Lung (tissue), 12 donors: ENCODE data around the gene SPINDOC. TPM values are rescaled to one million over a fixed set of nuclear protein-coding genes. Genes with fewer than 3 reads are reported as not detected.

Experiments
- ATAC-seq: fragments of 200-7000 bp; cut with Tn5 transposase; one replicate; pipeline ENCODE4 v1.9.1; 2020; ENCODE audit warnings: moderate number of reproducible peaks; ENCODE audit not compliant: insufficient read depth, low FRiP score
- DNase-seq, 3 donors: peaks; one replicate each; pipeline ENCODE4 v3.0.0-alpha.2; 2013 to 2017
- H3K27ac ChIP-seq, 2 donors: one replicate each; pipeline ENCODE4 v1.5.1; 2013; ENCODE audit warnings: mild to moderate bottlenecking in 2 of 2, moderate library complexity in 2 of 2, control low read depth in 1 of 2, inconsistent platforms in 1 of 2, low read depth in 1 of 2, low read length in 1 of 2
- H3K27me3 ChIP-seq, 3 donors: one replicate each; pipeline ENCODE4 v1.5.1; 2013; ENCODE audit warnings: low read length in 2 of 3; ENCODE audit not compliant: control insufficient read depth in 3 of 3, insufficient read depth in 3 of 3
- H3K36me3 ChIP-seq, 4 donors: one replicate each; pipeline ENCODE4 v1.5.1; 2013; ENCODE audit warnings: low read length in 4 of 4, mild to moderate bottlenecking in 1 of 4, moderate library complexity in 1 of 4; ENCODE audit not compliant: control insufficient read depth in 4 of 4, insufficient read depth in 4 of 4
- H3K4me1 ChIP-seq, 5 donors: one replicate each; pipeline ENCODE4 v1.5.1; 2013; ENCODE audit warnings: low read length in 5 of 5, mild to moderate bottlenecking in 2 of 5, moderate library complexity in 1 of 5; ENCODE audit not compliant: control insufficient read depth in 5 of 5, insufficient read depth in 5 of 5
- H3K4me3 ChIP-seq: one replicate; pipeline ENCODE4 v1.5.1; 2013; ENCODE audit warnings: mild to moderate bottlenecking, control low read depth, moderate library complexity
- H3K9ac ChIP-seq, 2 donors: one replicate each; pipeline ENCODE4 v1.5.1; 2013; ENCODE audit warnings: low read length in 2 of 2, control low read depth in 1 of 2; ENCODE audit not compliant: insufficient read depth in 1 of 2
- H3K9me3 ChIP-seq, 4 donors: one replicate each; pipeline ENCODE4 v1.5.1; 2013; ENCODE audit warnings: low read length in 3 of 4, mild to moderate bottlenecking in 1 of 4, moderate library complexity in 1 of 4; ENCODE audit not compliant: control insufficient read depth in 4 of 4, insufficient read depth in 3 of 4
- CTCF ChIP-seq: IDR thresholded peaks from 2 replicates; pipeline ENCODE4 v1.5.1; 2012; ENCODE audit warnings: mild to moderate bottlenecking; ENCODE audit errors: control extremely low read depth, extremely low read depth
- WGBS, 2 donors: extraction: QIAGEN DNeasy Blood & Tissue Kit; methylation state at CpG; one replicate each; pipeline ENCODE4 v1.1.7; 2013; 5-methylcytosine and 5-hydroxymethylcytosine counted together
- polyA plus RNA-seq, 2 donors: library from polyadenylated mRNA; stranded (reverse); fragments of 200-250 nt; gene quantifications; one replicate each; pipeline ENCODE4 v1.2.1, GENCODE V29; 2013
- total RNA-seq, 2 donors: library from RNA; depleted of rRNA in 1 of 2; stranded (reverse); fragments of >200 nt in 1 of 2; gene quantifications; one replicate each; pipeline ENCODE4 v1.2.1, GENCODE V29; 2014 to 2021
- donor health status: control.
- donor health status: control.
- donor health status: Bipolar disorder and iron deficiency.
- donor health status: healthy.
- donor health status: DM: yes; HTN: yes; CAD: no.

The SPINDOC gene
- total and polyA plus RNA-seq, 4 donors = 9.9 to 23.9 (median 14.2) TPM

GRCh38 chr11:63843041-63843440 lies 29.8 kb downstream of the SPINDOC start:
- no peak for TF ChIP-seq CTCF
- Histone ChIP-seq H3K4me3 (no peak overlapping the region), H3K36me3 (peaks cover 0 to 8% (median 7%) of the 10 kb centered on the region in 4 donors), H3K4me1 (peaks cover 17 to 39% (median 24%) of the 10 kb centered on the region in 5 donors), H3K27me3 (no peaks in the 10 kb centered on the region), H3K9ac (peak overlapping the region; percentile 18 to 65), H3K27ac (peak overlapping the region; percentile 20 to 45), H3K9me3 (no peaks in the 10 kb centered on the region)
- ATAC-seq = no peak
- peak in 1 of 3 donors; percentile 49 for DNase-seq
- 39 to 45% methylated on average over 1 of the region's 1 CpG for WGBS, 2 donors

DNA sequence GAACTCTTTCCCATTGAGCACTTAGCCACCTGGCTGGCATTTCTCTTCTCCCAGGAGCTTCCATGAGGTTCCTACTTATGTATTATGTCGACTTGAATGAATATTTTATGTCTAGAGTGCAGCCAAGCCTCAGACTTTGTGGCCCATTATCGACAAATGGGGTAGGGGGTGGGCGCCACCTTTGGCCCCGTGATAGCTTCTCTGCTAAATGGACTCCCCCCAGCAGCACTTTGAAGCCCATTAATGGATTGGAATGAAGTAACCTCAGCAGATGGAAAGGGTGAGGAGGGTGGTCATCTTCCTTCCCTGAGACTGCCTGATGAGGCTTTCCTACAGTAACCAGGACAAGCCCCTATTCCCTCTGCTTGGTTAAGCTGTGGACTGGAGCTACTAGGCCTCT lies 31.6 kb downstream of the SPINDOC start:
- TF ChIP-seq CTCF = no peak
- ATAC-seq (no peak), DNase-seq (no peak)
- H3K36me3 ChIP-seq = peaks cover 0 to 11% (median 7%) of the 10 kb centered on the region in 4 donors
- H3K27me3 ChIP-seq = no peaks in the 10 kb centered on the region
- no peaks in the 10 kb centered on the region for H3K9me3 ChIP-seq
- no peak overlapping the region for H3K4me3 ChIP-seq
- peaks cover 20 to 39% (median 24%) of the 10 kb centered on the region in 5 donors for H3K4me1 ChIP-seq
- WGBS, 2 donors = 85 to 88% methylated on average over 4 of the region's 4 CpGs
- no peak overlapping the region for H3K9ac ChIP-seq
- peak overlapping the region in 1 of 2 donors; percentile 4 for H3K27ac ChIP-seq

- WGBS, 2 donors = 47 to 50% methylated on average over 2 of the region's 2 CpGs
- ATAC-seq (peak; percentile 51), DNase-seq (no peak)
- Histone ChIP-seq H3K36me3 (peaks cover 0 to 11% (median 7%) of the 10 kb centered on the region in 4 donors), H3K27me3 (no peaks in the 10 kb centered on the region), H3K27ac (peak overlapping the region in 1 of 2 donors; percentile 4), H3K4me3 (no peak overlapping the region), H3K4me1 (peaks cover 20 to 39% (median 23%) of the 10 kb centered on the region in 5 donors), H3K9ac (no peak overlapping the region), H3K9me3 (no peaks in the 10 kb centered on the region)
- no peak for TF ChIP-seq CTCF
These were observed 32.0 kb downstream of the SPINDOC start for GRCh38 chr11:63845303-63845702.

DNA sequence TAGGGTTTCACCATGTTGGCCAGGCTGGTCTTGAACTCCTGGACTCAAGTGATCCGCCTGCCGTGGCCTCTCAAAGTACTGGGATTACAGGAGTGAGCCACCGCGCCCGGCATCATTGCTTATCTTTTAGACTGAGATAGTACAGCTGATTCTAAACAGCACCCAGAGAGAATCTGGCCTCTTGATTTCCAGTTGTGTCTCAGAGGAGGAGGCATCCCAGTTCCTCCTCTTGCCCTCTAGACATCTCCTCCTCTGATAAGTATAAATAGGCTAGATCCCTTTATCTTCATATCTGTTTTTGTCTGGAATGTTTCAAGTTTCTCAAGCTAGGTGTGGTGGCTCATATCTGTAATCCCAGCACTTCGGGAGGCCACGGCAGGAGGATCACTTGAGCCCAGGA lies 32.7 kb downstream of the SPINDOC start:
- 89 to 98% methylated on average over 7 of the region's 7 CpGs for WGBS, 2 donors
- no peak for TF ChIP-seq CTCF
- H3K27ac ChIP-seq = no peak overlapping the region
- H3K36me3 ChIP-seq = peaks cover 3 to 13% (median 7%) of the 10 kb centered on the region in 4 donors
- ATAC-seq = no peak
- H3K9ac ChIP-seq = no peak overlapping the region
- H3K9me3 ChIP-seq = no peaks in the 10 kb centered on the region
- no peak overlapping the region for H3K4me3 ChIP-seq
- peaks cover 17 to 38% (median 22%) of the 10 kb centered on the region in 5 donors for H3K4me1 ChIP-seq
- no peaks in the 10 kb centered on the region for H3K27me3 ChIP-seq
- no peak for DNase-seq
